HG02981 (cell line): ENCODE results near the gene MYO6.
"Not testable (repeated sequence)": the region's sequence is repeated elsewhere in the genome, so short reads cannot be mapped to it uniquely, and the experiment has no call there.

Experiments
- ATAC-seq: cut with Tn5 transposase; IDR thresholded peaks from one replicate; pipeline ENCODE4 v1.9.1; 2021; ENCODE audit warnings: mild to moderate bottlenecking, moderate library complexity; ENCODE audit not compliant: unreplicated experiment

Gene MYO6

DNA sequence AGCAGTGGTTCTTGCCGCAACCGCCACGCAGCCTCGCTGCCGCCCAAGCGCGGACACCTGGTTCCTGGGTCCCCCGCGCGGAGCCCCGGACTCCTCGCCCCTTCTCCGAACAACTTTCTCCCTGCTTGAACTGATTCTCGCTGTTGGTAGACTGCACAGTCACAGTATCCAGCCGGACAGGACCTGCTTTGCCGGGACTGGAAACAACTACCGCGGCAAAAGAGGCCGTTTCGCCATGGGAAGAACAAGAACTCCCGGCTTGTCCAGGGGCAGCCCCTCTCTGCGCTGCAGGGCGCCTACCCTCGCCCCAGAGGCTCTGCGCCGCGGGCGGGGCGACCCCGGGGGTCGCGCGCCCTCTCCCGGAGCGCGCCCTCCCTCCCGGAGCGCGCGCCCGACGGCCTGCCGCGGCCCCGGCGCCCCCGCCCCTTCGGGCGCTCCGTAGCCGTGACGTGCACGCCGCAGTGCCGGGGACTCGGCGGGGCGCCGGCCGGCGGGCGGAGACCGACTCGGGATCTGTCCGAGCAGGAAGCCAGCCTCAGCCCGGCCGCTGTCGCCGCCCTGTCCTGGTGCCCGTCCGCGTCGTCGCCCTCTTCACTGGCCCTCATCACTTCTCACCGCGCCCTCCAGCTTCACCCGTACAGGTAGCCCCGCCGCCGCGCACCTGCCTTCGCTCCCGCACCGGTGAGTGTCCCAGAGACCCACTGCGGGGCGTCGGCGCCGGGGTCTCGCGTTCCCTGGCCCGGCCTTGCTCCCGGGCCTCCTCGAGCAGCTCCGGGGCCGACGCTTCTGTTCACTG, at the start of gene MYO6:
TSS of gene MYO6 (plus strand) at position 497 of the 796 bp plus-strand sequence. CDS start 68,309 bp downstream, outside the sequence.
- ATAC-seq: peak; percentile 75

- ATAC-seq: not testable (repeated sequence)
Observed at GRCh38 chr6:75708334-75708733, 40.7 kb upstream of the MYO6 start.

GRCh38 chr6:75711173-75711572, 37.9 kb upstream of the MYO6 start:
- ATAC-seq: no peak

DNA sequence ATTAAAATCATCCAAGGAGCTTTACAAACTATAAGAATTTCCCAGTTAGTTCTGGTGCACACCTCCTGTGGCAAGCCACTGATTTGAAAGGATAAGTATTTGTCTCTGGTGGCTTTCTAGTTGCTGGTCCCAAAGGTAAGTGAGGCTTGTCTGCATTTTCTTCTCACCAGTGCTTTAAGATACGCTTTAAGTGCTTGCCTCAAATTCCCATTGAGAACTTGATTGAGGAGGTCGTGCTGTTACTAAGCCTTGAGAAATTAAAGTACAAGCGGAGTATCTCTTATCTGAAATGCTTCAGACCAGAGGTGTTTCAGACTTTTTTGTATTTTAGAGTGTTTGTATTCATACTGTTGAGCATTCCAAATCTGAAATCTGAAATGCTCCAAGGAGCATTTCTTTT, 29.9 kb upstream of the MYO6 start:
- ATAC-seq: no peak

GRCh38 chr6:75723382-75723781, 25.7 kb upstream of the MYO6 start:
- no peak for ATAC-seq

DNA sequence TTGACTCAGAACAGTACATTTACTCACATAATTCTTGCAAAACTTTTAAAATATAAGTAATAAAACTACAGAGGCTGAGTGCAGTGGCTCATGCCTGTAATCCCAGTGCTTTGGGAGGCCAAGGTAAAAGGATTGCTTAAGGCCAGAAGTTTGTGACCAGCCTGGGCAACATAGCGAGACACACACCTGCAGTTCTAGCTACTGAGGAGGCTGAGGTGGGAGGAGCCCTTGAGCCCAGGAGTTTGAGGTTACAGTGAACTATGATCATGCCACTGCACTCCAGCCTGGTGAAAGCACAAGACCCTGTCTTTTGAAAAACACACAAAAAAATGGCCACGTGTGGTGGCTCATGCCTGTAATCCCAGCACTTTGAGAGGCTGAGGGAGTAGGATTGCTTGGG, 21.8 kb upstream of the MYO6 start:
- ATAC-seq: no peak

- ATAC-seq: not testable (repeated sequence)
Observed at GRCh38 chr6:75731029-75731428, 18.0 kb upstream of the MYO6 start.

DNA sequence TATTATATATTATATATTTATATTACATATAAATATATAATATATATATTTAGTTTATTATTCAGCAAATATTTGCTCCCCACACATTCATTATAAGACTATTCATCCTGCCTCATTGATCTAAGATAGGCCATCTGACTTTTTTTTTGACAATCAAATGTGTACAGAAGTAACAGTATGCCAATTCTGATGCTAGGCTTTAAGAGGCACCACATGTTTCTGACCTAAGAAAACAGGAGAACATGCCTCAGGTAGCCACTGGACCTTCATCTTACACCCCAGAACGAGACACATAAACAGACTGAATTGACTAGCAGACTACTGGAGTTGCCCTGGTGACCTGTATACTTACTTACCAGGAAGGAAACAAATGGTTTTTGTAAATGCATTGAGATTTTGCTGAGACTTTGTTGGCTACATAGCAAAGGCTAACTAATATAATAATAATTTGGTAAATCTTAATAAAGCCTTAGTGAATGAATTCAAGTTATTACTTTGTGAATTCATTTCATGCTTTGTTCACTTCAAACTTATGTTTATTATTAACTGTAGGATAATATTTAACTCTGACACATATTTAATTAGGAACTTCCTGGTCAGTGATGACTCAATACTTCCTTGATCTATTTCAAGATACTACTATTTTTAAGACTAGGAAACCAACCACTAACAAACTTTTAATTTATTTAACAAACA, 13.4 kb upstream of the MYO6 start:
- ATAC-seq: peak; percentile 95

GRCh38 chr6:75743971-75744370, 5.1 kb upstream of the MYO6 start:
- peak; percentile 28 for ATAC-seq

DNA sequence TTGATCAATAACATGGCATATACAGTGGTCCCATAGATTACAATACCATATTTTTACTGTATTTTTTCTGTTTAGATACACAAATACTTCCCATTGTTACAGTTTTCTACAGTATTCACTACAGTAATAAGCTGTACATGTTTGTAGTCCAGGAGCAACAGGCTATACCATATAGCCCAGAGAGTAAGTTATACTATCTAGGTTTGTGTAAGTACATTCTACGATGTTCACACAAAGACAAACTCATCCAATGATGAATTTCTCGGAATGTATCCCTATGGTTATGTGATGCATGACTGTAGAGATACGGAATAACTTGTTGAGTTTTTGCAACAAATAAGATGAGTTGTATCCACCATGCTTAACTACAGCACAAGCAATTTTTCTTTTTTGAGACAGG, 3.6 kb upstream of the MYO6 start:
- ATAC-seq: no peak

- ATAC-seq: no peak
Observed at GRCh38 chr6:75746221-75746620, 2.8 kb upstream of the MYO6 start.

GRCh38 chr6:75747152-75747992, 1.7 kb upstream of the MYO6 start:
- no peak for ATAC-seq

DNA sequence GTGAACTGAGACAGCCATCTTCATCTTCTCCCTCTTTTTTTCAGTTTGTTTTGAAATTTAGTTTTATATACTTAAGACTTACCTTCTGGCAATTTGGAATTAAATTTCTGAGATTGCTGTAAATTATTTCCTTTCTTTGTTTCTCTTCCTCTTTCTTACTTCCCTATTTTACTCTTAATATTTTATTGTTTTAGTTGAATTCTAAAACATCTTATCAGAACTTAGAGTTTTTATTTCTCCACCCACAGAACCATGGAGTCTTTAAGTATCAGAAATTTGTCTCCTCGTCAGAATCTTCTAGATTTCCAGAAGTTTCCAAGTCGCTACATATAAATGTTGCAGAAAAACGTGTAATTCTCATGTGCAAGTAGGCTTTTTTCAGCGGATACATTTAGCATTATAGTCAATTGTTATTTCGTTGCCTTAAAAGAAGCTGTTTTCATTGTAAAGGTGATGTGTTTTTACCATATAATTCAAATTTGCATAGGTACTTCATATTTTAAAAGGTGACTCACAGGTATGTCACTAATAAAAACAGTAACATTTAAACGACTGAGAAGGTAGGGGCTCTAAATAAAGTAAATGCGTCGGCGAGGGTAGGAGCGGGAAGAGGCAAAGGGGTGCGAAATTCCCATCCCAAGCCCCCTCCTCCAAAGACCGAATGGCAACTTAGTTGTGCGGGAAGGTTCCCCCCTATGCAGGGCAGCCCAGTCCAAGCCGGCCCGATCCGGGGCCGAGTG, 866 bp upstream of the MYO6 start:
- ATAC-seq: peak; percentile 6

DNA sequence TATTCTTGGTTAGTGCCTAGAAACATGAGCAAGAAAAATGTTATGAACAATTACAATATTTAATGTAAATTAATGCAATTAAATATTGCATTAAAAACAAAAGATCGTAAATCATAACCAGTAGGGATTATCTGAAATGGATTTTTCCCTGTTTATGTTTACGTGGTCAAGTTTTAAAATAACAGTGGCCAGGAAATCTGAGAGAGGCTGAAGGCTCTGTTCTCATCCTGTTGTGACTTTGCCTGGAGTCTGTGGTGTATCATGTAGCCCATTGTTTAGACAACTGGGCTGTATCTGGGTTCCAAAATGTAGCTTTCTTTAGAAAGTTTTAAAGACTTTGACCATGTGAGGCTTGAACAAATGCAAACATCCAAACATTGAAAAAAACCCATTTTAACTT, 2.4 kb downstream of the MYO6 start:
- no peak for ATAC-seq

- ATAC-seq: no peak
Observed at GRCh38 chr6:75752365-75752764, 3.3 kb downstream of the MYO6 start.

DNA sequence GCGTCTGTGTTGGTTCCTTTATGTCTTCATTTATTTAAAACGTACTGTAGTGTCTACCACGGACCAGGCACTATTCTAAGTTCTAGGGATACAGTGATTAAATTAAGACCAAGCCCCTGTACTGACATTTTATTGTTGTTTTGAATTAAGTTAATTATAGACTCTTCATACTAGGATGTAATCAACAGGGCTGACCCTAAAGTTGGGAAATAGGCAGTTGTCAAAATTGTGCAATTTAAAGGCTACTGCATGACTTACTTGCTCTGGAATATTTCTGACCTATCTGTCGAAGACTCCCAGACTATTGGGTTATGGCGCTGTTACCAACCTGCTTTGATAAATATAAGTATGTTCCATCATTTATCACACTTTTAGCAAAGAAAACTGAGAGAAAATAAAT, 6.7 kb downstream of the MYO6 start:
- ATAC-seq: no peak

- no peak for ATAC-seq
Observed at GRCh38 chr6:75757295-75757694, 8.3 kb downstream of the MYO6 start.

DNA sequence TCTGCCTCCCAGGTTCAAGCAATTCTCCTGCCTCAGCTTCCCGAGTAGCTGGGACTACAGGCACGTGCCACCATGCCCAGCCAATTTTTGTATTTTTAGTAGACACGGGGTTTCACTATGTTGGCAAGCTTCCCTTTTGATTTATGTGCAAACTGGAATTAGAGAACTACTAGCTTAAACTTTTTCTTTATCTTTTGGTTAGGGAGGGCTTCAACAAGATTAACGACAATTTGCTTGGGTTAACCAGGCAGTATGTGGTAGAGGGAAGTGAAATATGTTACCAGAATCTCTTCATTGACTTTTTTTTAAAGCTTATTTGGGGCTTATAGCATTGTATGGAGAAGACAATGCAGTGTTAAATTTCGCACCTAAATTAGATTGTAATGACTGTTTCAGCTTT, 9.0 kb downstream of the MYO6 start:
- no peak for ATAC-seq

- ATAC-seq: no peak
Observed at GRCh38 chr6:75759207-75759606, 10.2 kb downstream of the MYO6 start.

DNA sequence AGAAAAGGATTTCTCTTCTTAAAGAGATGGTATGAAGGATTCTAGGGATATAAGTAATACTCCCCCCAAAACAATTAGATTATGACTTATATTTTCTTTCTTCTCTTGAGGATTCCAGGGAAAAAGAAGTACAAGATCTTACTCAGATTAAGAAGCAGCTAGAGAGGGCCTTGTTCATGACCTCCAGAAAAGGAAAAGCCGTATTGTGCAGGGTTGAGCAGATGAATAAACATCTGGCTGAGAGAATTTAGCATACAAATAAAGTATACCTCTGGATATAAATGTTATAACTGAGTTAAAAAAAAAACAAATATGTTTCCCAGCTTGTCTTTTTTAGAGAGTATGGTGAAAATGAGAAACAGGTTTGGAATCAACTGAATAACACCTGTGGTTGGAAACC, 11.3 kb downstream of the MYO6 start:
- ATAC-seq: no peak

- no peak for ATAC-seq
Observed at GRCh38 chr6:75761489-75761888, 12.4 kb downstream of the MYO6 start.
